Measurements from ENCODE around the gene PNLIP. TPM values are rescaled to one million over a fixed set of nuclear protein-coding genes. Genes with fewer than 3 reads are reported as not detected.

PNLIP gene
- not detected for total RNA-seq (ENCODE audit: unreplicated experiment)
- long read RNA-seq, result 0 reads

GRCh38 chr10:116545756-116546155 is at the start of gene PNLIP:
Gene PNLIP (plus strand): TSS chr10:116545931. CDS start chr10:116546093, 162 bp downstream.
- Mint-ChIP-seq H3K27me3 (ENCODE audit: unreplicated experiment) (no peaks in the 10 kb centered on the region), H3K9me3 (ENCODE audit: unreplicated experiment) (no peaks in the 10 kb centered on the region), H3K36me3 (ENCODE audit: low read depth, unreplicated experiment) (no peaks in the 10 kb centered on the region), H3K4me1 (ENCODE audit: unreplicated experiment) (no peaks in the 10 kb centered on the region), H3K27ac (ENCODE audit: unreplicated experiment) (no peak within 1 kb of the TSS), H3K4me3 (ENCODE audit: unreplicated experiment) (no peak within 1 kb of the TSS)
- DNase-seq (ENCODE audit: low spot score), result no peak
- no peak for TF ChIP-seq CTCF (IDR thresholded peaks at IDR 0.05; ENCODE audit: unreplicated experiment)

GRCh38 chr10:116504786-116505185 is 40.9 kb upstream of the PNLIP start:
- Mint-ChIP-seq H3K9me3 (ENCODE audit: unreplicated experiment) (no peaks in the 10 kb centered on the region), H3K4me3 (ENCODE audit: unreplicated experiment) (no peak overlapping the region), H3K27ac (ENCODE audit: unreplicated experiment) (no peak overlapping the region), H3K36me3 (ENCODE audit: low read depth, unreplicated experiment) (no peaks in the 10 kb centered on the region), H3K27me3 (ENCODE audit: unreplicated experiment) (no peaks in the 10 kb centered on the region), H3K4me1 (ENCODE audit: unreplicated experiment) (peaks cover 5% of the 10 kb centered on the region)
- no peak for TF ChIP-seq CTCF (IDR thresholded peaks at IDR 0.05; ENCODE audit: unreplicated experiment)
- DNase-seq (ENCODE audit: low spot score), result no peak

GRCh38 chr10:116510565-116510964 is 35.2 kb upstream of the PNLIP start:
- Mint-ChIP-seq H3K27ac (ENCODE audit: unreplicated experiment) (no peak overlapping the region), H3K4me3 (ENCODE audit: unreplicated experiment) (no peak overlapping the region), H3K27me3 (ENCODE audit: unreplicated experiment) (no peaks in the 10 kb centered on the region), H3K36me3 (ENCODE audit: low read depth, unreplicated experiment) (no peaks in the 10 kb centered on the region), H3K9me3 (ENCODE audit: unreplicated experiment) (no peaks in the 10 kb centered on the region), H3K4me1 (ENCODE audit: unreplicated experiment) (peaks cover under 1% of the 10 kb centered on the region)
- DNase-seq (ENCODE audit: low spot score), result no peak
- no peak for TF ChIP-seq CTCF (IDR thresholded peaks at IDR 0.05; ENCODE audit: unreplicated experiment)

- H3K27ac Mint-ChIP-seq (ENCODE audit: unreplicated experiment), result no peak overlapping the region
- H3K9me3 Mint-ChIP-seq (ENCODE audit: unreplicated experiment), result no peaks in the 10 kb centered on the region
- no peaks in the 10 kb centered on the region for H3K4me1 Mint-ChIP-seq (ENCODE audit: unreplicated experiment)
- DNase-seq (ENCODE audit: low spot score), result no peak
- H3K36me3 Mint-ChIP-seq (ENCODE audit: low read depth, unreplicated experiment), result no peaks in the 10 kb centered on the region
- no peak for TF ChIP-seq CTCF (IDR thresholded peaks at IDR 0.05; ENCODE audit: unreplicated experiment)
- H3K27me3 Mint-ChIP-seq (ENCODE audit: unreplicated experiment), result peaks cover under 1% of the 10 kb centered on the region
- no peak overlapping the region for H3K4me3 Mint-ChIP-seq (ENCODE audit: unreplicated experiment)
Measured at GRCh38 chr10:116511365-116511764, 34.4 kb upstream of the PNLIP start.

GRCh38 chr10:116521424-116522290 is 24.1 kb upstream of the PNLIP start:
- DNase-seq (ENCODE audit: low spot score), result peak; percentile 41
- Mint-ChIP-seq H3K27ac (ENCODE audit: unreplicated experiment) (no peak overlapping the region), H3K36me3 (ENCODE audit: low read depth, unreplicated experiment) (no peaks in the 10 kb centered on the region), H3K9me3 (ENCODE audit: unreplicated experiment) (no peaks in the 10 kb centered on the region), H3K4me3 (ENCODE audit: unreplicated experiment) (no peak overlapping the region), H3K4me1 (ENCODE audit: unreplicated experiment) (no peaks in the 10 kb centered on the region), H3K27me3 (ENCODE audit: unreplicated experiment) (peaks cover 1% of the 10 kb centered on the region)
- TF ChIP-seq CTCF (IDR thresholded peaks at IDR 0.05; ENCODE audit: unreplicated experiment), result peak; percentile 85

Data from endothelial cell (in vitro differentiated cells).